C4-2B (cell line): Measurements from ENCODE around the gene ME1.

Source experiments
- CTCF ChIP-seq: fragments of 450-650 bp; conservative IDR thresholded peaks from 2 replicates; pipeline ENCODE4 v1.5.1; 2017; ENCODE audit warnings: mild to moderate bottlenecking
- ZFX ChIP-seq: fragments of 450-650 bp; IDR thresholded peaks from 2 replicates; pipeline ENCODE4 v1.6.1; 2017

GRCh38 chr6:83352424-83353061, 78.3 kb downstream of the ME1 start:
- no peak for TF ChIP-seq CTCF
- TF ChIP-seq ZFX = no peak
